Globus pallidus (tissue), 1 donor: Measurements from ENCODE around the gene TMEM184B.

Experiments used
- DNase-seq: peaks from one replicate; pipeline ENCODE4 v3.0.0-alpha.2; 2015; ENCODE audit warnings: low spot score

TMEM184B gene

DNA sequence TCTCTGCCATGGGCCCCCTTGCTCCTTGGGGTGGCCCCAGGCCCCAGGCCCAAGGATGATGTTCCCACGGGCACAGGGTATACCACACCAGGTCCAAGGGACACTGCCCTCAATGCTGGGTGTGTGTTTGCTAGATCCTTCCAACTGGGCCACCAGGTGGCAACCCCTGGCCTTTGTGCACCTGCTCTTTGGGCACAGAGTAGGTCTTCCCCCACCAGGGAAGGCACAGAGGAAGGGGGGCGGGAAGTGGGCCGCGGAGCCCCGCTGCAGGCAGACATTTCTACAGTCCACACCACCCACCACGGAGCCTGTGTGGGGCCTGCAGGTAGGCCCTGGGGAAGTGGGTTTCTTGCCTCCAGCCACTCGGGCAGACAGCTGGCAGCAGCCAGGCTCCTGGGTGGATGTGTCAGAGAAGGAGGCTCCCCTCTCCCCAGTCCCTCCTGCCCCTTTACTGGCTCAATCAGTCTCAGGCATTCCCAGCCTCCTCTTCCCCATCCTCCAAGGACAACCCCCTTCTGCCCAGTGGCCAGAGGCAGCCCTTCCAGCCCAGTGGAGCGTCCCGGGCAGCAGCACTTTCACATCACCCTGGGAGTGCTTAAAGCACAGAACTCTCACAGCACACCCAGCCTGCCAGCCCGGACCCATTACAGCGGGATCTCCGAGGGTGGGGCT, 49.4 kb downstream of the TMEM184B start:
- no peak for DNase-seq

DNA sequence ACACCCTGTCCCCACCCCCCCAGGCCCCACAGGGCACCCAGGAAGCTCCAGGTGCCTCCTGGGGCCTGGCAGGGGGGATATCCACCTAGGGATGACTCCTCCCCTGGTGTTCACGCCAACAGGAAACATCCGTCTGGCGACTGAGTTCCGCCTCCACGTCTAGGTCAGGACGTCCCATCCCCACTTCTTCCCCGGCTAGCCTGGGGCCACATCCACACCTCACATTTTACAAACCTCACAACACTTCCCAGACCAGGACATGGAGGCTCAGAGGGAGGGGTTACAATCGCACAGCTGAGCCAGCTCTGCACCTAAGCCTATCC, 50.1 kb downstream of the TMEM184B start:
- no peak for DNase-seq

GRCh38 chr22:38221908-38222796, 50.7 kb downstream of the TMEM184B start:
- DNase-seq, result no peak

GRCh38 chr22:38221407-38221806, 51.4 kb downstream of the TMEM184B start:
- DNase-seq, result no peak

- DNase-seq, result no peak
Measured at GRCh38 chr22:38220653-38221386, 52.0 kb downstream of the TMEM184B start.

DNA sequence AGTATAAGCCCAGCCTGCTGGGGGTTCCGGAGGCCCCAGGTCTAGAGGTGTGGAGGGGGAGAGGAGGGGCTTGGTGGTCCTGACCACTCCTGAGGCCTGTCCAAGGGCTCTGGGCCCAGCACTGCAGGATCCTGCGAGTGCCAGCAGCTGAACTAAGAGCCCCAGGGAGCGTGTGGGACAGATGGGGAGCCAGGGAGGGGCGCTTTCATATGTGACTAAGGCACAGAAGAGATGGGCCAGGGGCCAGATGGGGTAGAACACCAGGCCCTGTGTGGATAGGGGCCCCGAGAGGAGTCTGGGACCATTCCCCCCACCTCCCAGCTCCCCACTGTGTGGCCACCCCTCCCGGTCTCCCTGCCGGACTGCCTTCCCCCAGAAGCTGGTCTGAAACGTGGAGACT, 52.6 kb downstream of the TMEM184B start:
- no peak for DNase-seq

GRCh38 chr22:38219632-38220031, 53.2 kb downstream of the TMEM184B start:
- no peak for DNase-seq

DNA sequence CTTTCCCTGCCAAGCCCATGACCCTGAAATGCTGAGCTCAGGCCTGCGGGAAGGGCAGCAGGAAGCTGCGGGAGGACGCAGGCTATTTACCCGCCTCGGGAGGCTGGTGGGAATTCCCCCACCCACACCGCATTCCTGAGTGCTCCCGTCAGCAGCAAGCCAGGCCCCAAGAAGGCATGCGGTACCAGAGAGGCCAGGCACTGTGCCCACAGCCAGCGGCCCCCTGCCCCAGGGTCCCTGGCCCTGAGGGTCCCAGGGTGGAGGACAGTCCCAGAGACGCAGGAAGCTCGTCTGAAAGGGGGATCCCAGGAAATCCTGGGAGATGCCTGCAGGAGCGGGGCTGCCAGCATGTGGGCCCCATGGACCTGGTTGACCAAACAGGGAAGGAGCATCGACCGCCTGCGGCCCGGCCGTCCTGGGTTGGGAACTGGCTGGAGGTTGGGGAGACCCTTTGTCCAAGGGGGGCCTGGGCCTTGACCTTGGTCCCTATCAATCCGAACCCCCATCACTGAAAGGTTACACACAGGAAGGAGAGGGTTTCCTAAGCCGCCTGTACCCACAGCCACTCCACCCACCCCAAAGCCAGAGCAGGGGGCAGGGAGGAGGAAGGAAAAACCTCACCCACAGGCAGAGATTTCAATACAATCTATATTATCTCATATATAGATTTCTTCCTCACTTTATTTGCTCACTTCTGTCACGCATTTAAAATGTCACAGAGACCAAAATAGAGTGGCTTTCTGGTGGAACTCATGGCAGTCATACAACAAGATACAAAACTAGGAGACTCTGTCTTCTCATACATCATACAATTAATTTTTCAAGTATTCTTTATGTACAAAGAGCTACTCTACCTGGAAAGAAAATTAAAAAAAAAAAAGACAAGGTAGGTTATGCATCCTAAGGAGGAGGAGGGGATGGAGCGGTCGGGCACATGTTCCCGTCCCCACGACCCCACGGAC, 53.9 kb downstream of the TMEM184B start:
- DNase-seq, result no peak

DNA sequence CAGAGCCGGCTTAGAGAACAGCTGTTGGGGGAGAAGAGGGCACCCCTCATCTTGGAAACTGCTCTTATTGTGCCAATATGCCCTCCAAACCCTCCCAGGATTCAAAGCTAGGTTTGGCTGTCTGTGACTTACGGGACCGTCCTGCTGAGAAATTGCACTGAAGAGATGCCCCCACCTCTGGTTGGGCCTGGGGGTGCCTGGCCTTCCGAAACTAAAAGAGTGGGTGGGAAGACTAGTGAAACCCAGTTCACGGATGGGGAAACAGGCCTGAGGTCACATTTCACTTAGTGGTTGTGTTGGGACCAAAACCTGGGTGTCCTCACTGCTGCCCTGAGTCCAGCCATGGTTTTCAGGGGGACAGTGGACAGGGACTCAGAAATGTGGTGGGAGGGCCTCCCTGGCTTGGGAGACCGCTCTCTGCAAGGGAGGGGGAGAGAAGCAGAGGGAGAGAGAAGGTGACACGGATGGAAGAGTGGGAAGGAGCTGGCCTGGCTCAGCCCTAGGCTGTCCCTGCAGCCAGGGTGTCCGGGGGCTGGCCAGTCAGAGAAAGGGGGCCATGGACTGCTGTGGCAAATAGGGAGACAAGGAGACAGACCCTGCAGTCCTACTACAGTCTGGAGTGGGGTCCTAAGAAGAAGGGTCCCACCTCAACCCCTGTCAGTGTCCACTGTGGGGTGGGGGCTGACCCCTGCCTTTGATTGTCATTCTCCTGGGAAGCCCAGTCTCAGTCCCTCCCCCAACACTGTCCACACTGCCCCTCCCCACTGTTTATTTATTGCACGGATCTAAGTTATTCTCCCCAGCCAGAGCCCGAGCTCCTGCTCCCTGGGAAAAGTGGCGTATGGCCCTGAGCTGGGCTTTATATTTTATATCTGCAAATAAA, 57.4 kb downstream of the TMEM184B start:
- DNase-seq, result no peak

- peak; percentile 42 for DNase-seq
Measured at GRCh38 chr22:38214302-38215056, 58.3 kb downstream of the TMEM184B start.

DNA sequence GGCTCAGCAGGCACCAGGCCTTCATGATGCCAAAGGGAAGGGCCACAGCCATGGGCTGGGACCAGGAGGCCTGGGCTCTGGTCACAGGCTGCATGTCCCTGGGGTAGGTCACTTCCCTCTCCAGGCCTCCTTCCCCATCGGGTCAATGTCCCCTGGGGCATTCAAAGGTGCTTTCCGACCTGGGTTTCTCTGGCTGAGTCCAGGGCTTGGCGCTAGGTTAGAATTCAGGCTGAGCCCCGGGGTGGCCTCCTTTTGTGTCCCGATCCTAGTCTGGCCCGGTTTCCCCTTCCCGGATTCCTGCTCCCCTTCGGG, 58.9 kb downstream of the TMEM184B start:
- DNase-seq, result no peak

- no peak for DNase-seq
Measured at GRCh38 chr22:38213319-38213989, 59.4 kb downstream of the TMEM184B start.

GRCh38 chr22:38212442-38212841, 60.4 kb downstream of the TMEM184B start:
- DNase-seq, result no peak

GRCh38 chr22:38211556-38211955, 61.3 kb downstream of the TMEM184B start:
- DNase-seq, result no peak

GRCh38 chr22:38208551-38208968, 64.2 kb downstream of the TMEM184B start:
- no peak for DNase-seq

- DNase-seq, result no peak
Measured at GRCh38 chr22:38207898-38208432, 64.8 kb downstream of the TMEM184B start.

GRCh38 chr22:38205261-38206128, 67.3 kb downstream of the TMEM184B start:
- peak; percentile 55 for DNase-seq

DNA sequence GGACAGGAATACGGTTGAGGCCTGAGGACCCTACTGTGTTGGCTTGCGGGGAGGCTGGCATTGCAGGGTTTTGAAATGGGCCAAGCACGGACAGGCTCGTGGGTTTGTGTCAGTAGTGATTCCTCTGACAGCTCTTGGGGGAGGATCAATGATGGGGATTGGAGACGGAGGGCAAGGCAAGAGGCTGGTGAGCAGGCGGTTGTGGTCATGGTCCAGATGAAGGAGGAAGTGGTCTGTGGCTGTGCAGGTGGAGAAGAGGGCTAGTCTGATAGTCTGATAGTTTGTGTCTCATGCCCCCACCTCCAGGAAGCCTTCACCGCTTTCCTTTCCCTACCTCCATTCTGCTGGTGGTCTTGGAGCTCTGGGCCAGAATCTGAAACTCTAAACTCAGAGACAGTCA, 68.0 kb downstream of the TMEM184B start:
- DNase-seq, result no peak
